Esophagus squamous epithelium (tissue), 5 donors: Measurements from ENCODE around the gene PACC1. TPM values are rescaled to one million over a fixed set of nuclear protein-coding genes. Genes with fewer than 3 reads are reported as not detected.
A peak's percentile ranks its signal among the peaks of the same experiment; 100 is the strongest.

Source experiments
- DNase-seq: peaks from one replicate; lab custom pipeline; 2025; lab: John Stamatoyannopoulos, UW
- H3K27ac ChIP-seq, 4 donors: fragments of 200-600 bp; sonication (generic); one replicate each; pipeline ENCODE4 v1.5.1; 2016 to 2019; ENCODE audit warnings: mild to moderate bottlenecking in 1 of 4
- H3K27me3 ChIP-seq, 4 donors: fragments of 200-600 bp; sonication (generic); 1 replicate in 3 of 4; 2 replicates in 1 of 4; pipeline versions ENCODE4 v1.5.1 to v1.6.0; 2017 to 2021; ENCODE audit warnings: antibody characterized with exemption in 1 of 4
- H3K36me3 ChIP-seq, 3 donors: fragments of 200-600 bp; sonication (generic); one replicate each; pipeline ENCODE4 v1.5.1; 2016 to 2019
- H3K4me1 ChIP-seq, 3 donors: fragments of 200-600 bp; sonication (generic); one replicate each; pipeline ENCODE4 v1.5.1; 2017 to 2019
- H3K4me3 ChIP-seq, 4 donors: fragments of 200-600 bp; sonication (generic); 1 replicate in 3 of 4; 2 replicates in 1 of 4; pipeline ENCODE4 v1.5.1; 2016 to 2019; ENCODE audit warnings: mild to moderate bottlenecking in 2 of 4, moderate library complexity in 1 of 4
- H3K9me3 ChIP-seq, 3 donors: fragments of 200-600 bp; sonication (generic); one replicate each; pipeline ENCODE4 v1.5.1; 2016 to 2019
- CTCF ChIP-seq, 6 experiments: fragments of 450-650 bp in 4 of 6; fragments of 200-600 bp in 2 of 6; sonication (generic) in 2 of 6; IDR thresholded peaks; one replicate each; pipeline ENCODE4 v1.5.1; 2016 to 2019; ENCODE audit warnings: antibody characterized with exemption in 6 of 6, mild to moderate bottlenecking in 4 of 6, moderate library complexity in 4 of 6
- POLR2A ChIP-seq, 4 donors: fragments of 450-650 bp; IDR thresholded peaks; one replicate each; pipeline ENCODE4 v1.6.1; 2017; ENCODE audit warnings: antibody characterized with exemption in 4 of 4, mild to moderate bottlenecking in 4 of 4, moderate library complexity in 3 of 4
- WGBS, 2 donors: methylation state at CpG; one replicate each; pipeline ENCODE4 v1.1.5; 2018; 5-methylcytosine and 5-hydroxymethylcytosine counted together
- intact Hi-C: fragments of 100-400 bp; cut with DNase I; formaldehyde crosslinking; loops from one replicate; pipeline ENCODE4 v1.15.0; 2022
- total RNA-seq, 4 donors: library from RNA; depleted of rRNA; stranded (reverse); fragments of >200 nt; gene quantifications; one replicate each; pipeline ENCODE4 v1.1.0, GENCODE V29; 2016
- donor health status: DM: yes; HTN: yes; CAD: no.

Gene PACC1
- total RNA-seq, result 1 to 10 TPM; 5.0 to 7.6 (median 6.3) TPM

GRCh38 chr1:212414328-212415106, at the start of gene PACC1:
Gene PACC1, minus strand, starts transcription at chr1:212414886. Its CDS starts 129 bp downstream, at chr1:212414757.
- H3K4me3 ChIP-seq, result peak within 1 kb of the TSS; percentile 71 to 98 (median 86)
- H3K27ac ChIP-seq, result peak within 1 kb of the TSS; percentile 77 to 81 (median 80)
- peak; percentile 63 for DNase-seq
- H3K36me3 ChIP-seq, result peaks cover 0 to 23% (median 7%) of the 10 kb centered on the region in 3 donors
- TF ChIP-seq CTCF (IDR thresholded peaks at IDR 0.05), result peak in 2 of 6 experiments; percentile 3 to 50
- TF ChIP-seq POLR2A (IDR thresholded peaks at IDR 0.05), result peak in 3 of 4 donors; percentile 16 to 73 (median 26)
- 2% methylated on average over 9 to 10 of the region's 74 CpGs for WGBS, 2 donors
- intact Hi-C loops, result no loop called here
- H3K9me3 ChIP-seq, result no peaks in the 10 kb centered on the region
- H3K27me3 ChIP-seq, result no peaks in the 10 kb centered on the region
- peaks cover 6 to 23% (median 9%) of the 10 kb centered on the region in 3 donors for H3K4me1 ChIP-seq

GRCh38 chr1:212463565-212464285, 49.0 kb upstream of the PACC1 start:
- 71 to 79% methylated on average over 5 to 7 of the region's 7 CpGs for WGBS, 2 donors
- TF ChIP-seq CTCF (IDR thresholded peaks at IDR 0.05), result no peak
- TF ChIP-seq POLR2A (IDR thresholded peaks at IDR 0.05), result no peak
- no peak overlapping the region for H3K4me3 ChIP-seq
- DNase-seq, result no peak
- H3K4me1 ChIP-seq, result peaks cover 0 to 19% (median 0%) of the 10 kb centered on the region in 3 donors
- H3K27ac ChIP-seq, result no peak overlapping the region
- H3K27me3 ChIP-seq, result no peaks in the 10 kb centered on the region
- no peaks in the 10 kb centered on the region for H3K36me3 ChIP-seq
- intact Hi-C loops, result no loop called here
- no peaks in the 10 kb centered on the region for H3K9me3 ChIP-seq

GRCh38 chr1:212461916-212462660, 47.4 kb upstream of the PACC1 start:
- H3K27me3 ChIP-seq, result no peaks in the 10 kb centered on the region
- no peaks in the 10 kb centered on the region for H3K36me3 ChIP-seq
- no peak overlapping the region for H3K4me3 ChIP-seq
- no peak for DNase-seq
- no peak for TF ChIP-seq POLR2A (IDR thresholded peaks at IDR 0.05)
- no peak for TF ChIP-seq CTCF (IDR thresholded peaks at IDR 0.05)
- WGBS, 2 donors, result 86 to 88% methylated on average over 8 to 9 of the region's 13 CpGs
- H3K27ac ChIP-seq, result no peak overlapping the region
- H3K9me3 ChIP-seq, result no peaks in the 10 kb centered on the region
- H3K4me1 ChIP-seq, result peaks cover 0 to 9% (median 0%) of the 10 kb centered on the region in 3 donors
- intact Hi-C loops, result no loop called here

GRCh38 chr1:212460376-212460775, 45.7 kb upstream of the PACC1 start:
- Histone ChIP-seq H3K27me3 (no peaks in the 10 kb centered on the region), H3K36me3 (no peaks in the 10 kb centered on the region), H3K27ac (no peak overlapping the region), H3K9me3 (no peaks in the 10 kb centered on the region), H3K4me3 (no peak overlapping the region), H3K4me1 (peaks cover 0 to 11% (median 7%) of the 10 kb centered on the region in 3 donors)
- DNase-seq, result no peak
- TF ChIP-seq POLR2A (IDR thresholded peaks at IDR 0.05) (no peak), CTCF (IDR thresholded peaks at IDR 0.05) (no peak)
- WGBS, 2 donors, result 83 to 91% methylated on average over 7 to 9 of the region's 9 CpGs
- intact Hi-C loops, result no loop called here
